Neuron (in vitro differentiated cells): Measurements from ENCODE around the gene TRPC3.

Experiments used
- H2AFZ ChIP-seq: one replicate; pipeline ENCODE4 v1.6.1; 2013; ENCODE audit warnings: low read depth, mild to moderate bottlenecking, inconsistent platforms, low read length, moderate library complexity
- H3K27me3 ChIP-seq: one replicate; pipeline ENCODE4 v1.6.1; 2013; ENCODE audit warnings: low read length; ENCODE audit not compliant: insufficient read depth
- H3K36me3 ChIP-seq: one replicate; pipeline ENCODE4 v1.6.1; 2013; ENCODE audit warnings: low read length; ENCODE audit not compliant: insufficient read depth
- H3K4me1 ChIP-seq: one replicate; pipeline ENCODE4 v1.6.1; 2013; ENCODE audit warnings: low read length; ENCODE audit not compliant: insufficient read depth
- H3K4me3 ChIP-seq: 2 replicates; pipeline ENCODE4 v1.5.1; 2013; ENCODE audit warnings: mild to moderate bottlenecking, low read length, moderate library complexity
- H3K9me3 ChIP-seq: one replicate; pipeline ENCODE4 v1.6.1; 2013; ENCODE audit warnings: low read length

Gene TRPC3

DNA sequence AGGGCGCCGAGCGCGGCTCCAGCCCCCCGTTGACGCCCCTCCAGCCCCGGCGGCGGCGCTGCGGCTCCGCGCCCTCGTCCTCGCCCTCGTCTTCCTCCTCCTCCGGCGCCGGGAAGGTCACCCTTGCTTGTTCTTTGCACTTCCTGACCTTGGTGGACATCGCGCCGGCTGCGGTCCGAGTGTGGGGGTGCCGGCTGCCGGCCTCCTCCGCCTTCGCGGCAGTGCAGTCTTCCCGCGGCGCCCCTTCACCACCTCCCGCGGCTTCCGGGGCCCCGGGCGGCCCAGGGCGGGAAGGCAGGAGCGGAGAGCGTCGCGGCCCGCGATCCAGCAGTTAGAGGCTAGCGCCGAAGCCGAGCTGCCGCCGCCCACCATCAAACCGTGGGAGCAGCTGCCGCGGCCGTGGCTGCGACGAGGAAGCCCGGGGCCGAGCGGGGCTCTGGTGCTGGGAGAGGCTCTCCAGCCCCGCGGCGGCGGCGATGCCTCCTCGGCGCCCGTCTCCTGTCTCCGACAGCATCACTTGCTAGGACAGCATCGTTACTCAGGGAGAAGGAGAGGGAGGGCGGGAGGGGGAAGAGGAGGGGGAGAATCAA lies at the start of gene TRPC3:
Gene TRPC3 (minus strand): TSS at position 540 of the 590 bp plus-strand sequence. CDS start 380 bp downstream, at position 160.
- H3K4me3 ChIP-seq: peak within 1 kb of the TSS; percentile 54
- no peaks in the 10 kb centered on the region for H3K9me3 ChIP-seq
- H3K27me3 ChIP-seq: peaks cover 19% of the 10 kb centered on the region
- peak within 1 kb of the TSS; percentile 96 for H2AFZ ChIP-seq
- H3K4me1 ChIP-seq: no peaks in the 10 kb centered on the region
- H3K36me3 ChIP-seq: no peaks in the 10 kb centered on the region

DNA sequence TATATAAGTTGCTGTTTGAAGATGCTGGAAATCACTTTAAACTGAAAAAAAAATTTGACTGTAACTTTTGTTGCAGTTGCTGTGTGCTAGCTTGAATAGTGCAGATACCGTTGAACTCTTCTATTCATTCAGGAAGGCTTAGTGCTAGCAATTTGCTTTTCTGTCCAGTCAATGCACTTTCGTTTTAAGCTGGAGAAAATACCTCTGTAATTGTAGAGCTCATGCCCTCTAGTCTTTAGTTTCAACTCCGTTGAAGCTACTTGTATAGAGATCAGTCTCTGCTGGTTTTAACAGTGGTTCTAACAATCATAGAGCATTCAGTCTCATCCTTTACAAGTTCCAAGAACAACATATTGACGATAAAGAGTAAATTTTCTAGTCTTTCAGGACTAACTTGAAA lies 49.0 kb upstream of the TRPC3 start:
- Histone ChIP-seq H3K4me3 (no peak overlapping the region), H2AFZ (no peak overlapping the region), H3K9me3 (no peaks in the 10 kb centered on the region), H3K4me1 (peaks cover 3% of the 10 kb centered on the region), H3K36me3 (no peaks in the 10 kb centered on the region), H3K27me3 (no peaks in the 10 kb centered on the region)

- peaks cover 3% of the 10 kb centered on the region for H3K4me1 ChIP-seq
- H3K27me3 ChIP-seq: no peaks in the 10 kb centered on the region
- no peak overlapping the region for H3K4me3 ChIP-seq
- H3K9me3 ChIP-seq: no peaks in the 10 kb centered on the region
- H2AFZ ChIP-seq: no peak overlapping the region
- no peaks in the 10 kb centered on the region for H3K36me3 ChIP-seq
Measured at GRCh38 chr4:121998024-121998423, 46.2 kb upstream of the TRPC3 start.

- no peaks in the 10 kb centered on the region for H3K9me3 ChIP-seq
- H3K27me3 ChIP-seq: no peaks in the 10 kb centered on the region
- H3K4me1 ChIP-seq: peaks cover 2% of the 10 kb centered on the region
- H3K4me3 ChIP-seq: no peak overlapping the region
- no peaks in the 10 kb centered on the region for H3K36me3 ChIP-seq
- H2AFZ ChIP-seq: no peak overlapping the region
Measured at GRCh38 chr4:121995790-121996537, 44.1 kb upstream of the TRPC3 start.

- Histone ChIP-seq H3K27me3 (no peaks in the 10 kb centered on the region), H2AFZ (no peak overlapping the region), H3K36me3 (no peaks in the 10 kb centered on the region), H3K9me3 (no peaks in the 10 kb centered on the region), H3K4me3 (no peak overlapping the region), H3K4me1 (no peaks in the 10 kb centered on the region)
Measured at GRCh38 chr4:121991968-121992367, 40.1 kb upstream of the TRPC3 start.

DNA sequence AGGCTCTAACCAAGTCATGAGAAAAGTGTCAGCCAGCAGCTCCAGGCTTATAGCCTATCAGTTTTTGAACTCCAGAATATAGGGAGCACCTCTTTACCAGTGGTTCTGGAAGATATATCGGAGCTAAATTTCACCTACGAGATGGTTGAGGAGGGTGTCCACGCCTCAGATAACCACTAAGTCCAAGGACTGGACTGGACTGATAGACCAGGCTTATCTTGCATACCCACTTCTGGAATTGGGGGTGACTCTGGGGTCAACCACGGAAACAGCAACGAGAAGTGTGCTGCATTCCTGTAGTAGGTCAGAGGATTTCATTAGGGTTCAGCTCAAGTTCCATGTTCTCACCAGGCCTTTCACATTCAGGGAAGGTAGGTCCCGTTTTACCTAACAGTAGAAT lies 38.6 kb upstream of the TRPC3 start:
- no peaks in the 10 kb centered on the region for H3K36me3 ChIP-seq
- H3K9me3 ChIP-seq: no peaks in the 10 kb centered on the region
- H3K27me3 ChIP-seq: no peaks in the 10 kb centered on the region
- no peak overlapping the region for H2AFZ ChIP-seq
- H3K4me1 ChIP-seq: no peaks in the 10 kb centered on the region
- H3K4me3 ChIP-seq: no peak overlapping the region

DNA sequence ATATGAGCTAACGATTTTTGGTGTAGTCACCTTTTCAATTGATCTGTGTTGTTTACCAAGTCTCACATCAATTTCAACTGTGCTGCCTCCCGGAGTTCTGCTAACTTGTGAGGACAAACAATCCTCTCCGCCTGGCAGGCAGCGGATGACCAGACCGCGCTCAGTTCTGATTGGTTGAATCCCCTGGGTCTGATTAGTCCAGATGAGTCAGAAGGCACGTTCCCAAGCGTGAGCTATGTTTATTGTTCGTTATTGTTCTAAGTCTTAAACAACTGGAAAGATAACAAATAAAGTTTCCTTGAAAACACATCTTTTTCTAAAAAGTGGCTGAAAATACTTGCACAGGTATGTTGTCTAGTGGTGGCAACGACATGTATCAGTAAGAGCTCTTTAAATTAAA lies 37.9 kb upstream of the TRPC3 start:
- Histone ChIP-seq H3K9me3 (no peaks in the 10 kb centered on the region), H3K4me1 (no peaks in the 10 kb centered on the region), H3K4me3 (no peak overlapping the region), H3K27me3 (no peaks in the 10 kb centered on the region), H2AFZ (no peak overlapping the region), H3K36me3 (no peaks in the 10 kb centered on the region)

DNA sequence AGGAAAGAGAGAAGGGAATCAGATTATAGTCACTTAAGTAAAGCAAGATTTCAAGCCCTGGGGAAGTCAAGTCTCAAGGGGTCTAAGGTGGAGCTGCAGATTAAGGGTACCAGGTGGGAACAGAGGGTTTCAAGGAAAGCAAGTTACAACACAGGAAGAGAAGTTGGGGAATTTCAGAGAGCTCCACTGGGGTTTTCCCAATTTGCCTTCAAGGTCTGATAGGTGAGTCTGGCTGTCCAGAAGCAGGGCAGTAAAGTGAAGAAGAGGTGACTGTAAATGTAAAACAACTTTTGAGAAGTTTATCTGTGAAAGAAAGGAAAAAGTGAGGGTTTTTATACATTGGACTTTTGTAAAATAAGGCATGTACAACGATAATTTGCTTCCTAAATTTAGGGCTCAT lies 37.1 kb upstream of the TRPC3 start:
- no peak overlapping the region for H3K4me3 ChIP-seq
- no peaks in the 10 kb centered on the region for H3K4me1 ChIP-seq
- no peak overlapping the region for H2AFZ ChIP-seq
- no peaks in the 10 kb centered on the region for H3K36me3 ChIP-seq
- no peaks in the 10 kb centered on the region for H3K9me3 ChIP-seq
- H3K27me3 ChIP-seq: no peaks in the 10 kb centered on the region

GRCh38 chr4:121980643-121981042 lies 28.8 kb upstream of the TRPC3 start:
- H3K27me3 ChIP-seq: no peaks in the 10 kb centered on the region
- H3K36me3 ChIP-seq: no peaks in the 10 kb centered on the region
- no peaks in the 10 kb centered on the region for H3K4me1 ChIP-seq
- no peak overlapping the region for H3K4me3 ChIP-seq
- no peaks in the 10 kb centered on the region for H3K9me3 ChIP-seq
- no peak overlapping the region for H2AFZ ChIP-seq

GRCh38 chr4:121978172-121978516 lies 26.3 kb upstream of the TRPC3 start:
- H3K9me3 ChIP-seq: no peaks in the 10 kb centered on the region
- no peak overlapping the region for H3K4me3 ChIP-seq
- H3K36me3 ChIP-seq: no peaks in the 10 kb centered on the region
- H3K27me3 ChIP-seq: peaks cover 2% of the 10 kb centered on the region
- no peak overlapping the region for H2AFZ ChIP-seq
- no peaks in the 10 kb centered on the region for H3K4me1 ChIP-seq

DNA sequence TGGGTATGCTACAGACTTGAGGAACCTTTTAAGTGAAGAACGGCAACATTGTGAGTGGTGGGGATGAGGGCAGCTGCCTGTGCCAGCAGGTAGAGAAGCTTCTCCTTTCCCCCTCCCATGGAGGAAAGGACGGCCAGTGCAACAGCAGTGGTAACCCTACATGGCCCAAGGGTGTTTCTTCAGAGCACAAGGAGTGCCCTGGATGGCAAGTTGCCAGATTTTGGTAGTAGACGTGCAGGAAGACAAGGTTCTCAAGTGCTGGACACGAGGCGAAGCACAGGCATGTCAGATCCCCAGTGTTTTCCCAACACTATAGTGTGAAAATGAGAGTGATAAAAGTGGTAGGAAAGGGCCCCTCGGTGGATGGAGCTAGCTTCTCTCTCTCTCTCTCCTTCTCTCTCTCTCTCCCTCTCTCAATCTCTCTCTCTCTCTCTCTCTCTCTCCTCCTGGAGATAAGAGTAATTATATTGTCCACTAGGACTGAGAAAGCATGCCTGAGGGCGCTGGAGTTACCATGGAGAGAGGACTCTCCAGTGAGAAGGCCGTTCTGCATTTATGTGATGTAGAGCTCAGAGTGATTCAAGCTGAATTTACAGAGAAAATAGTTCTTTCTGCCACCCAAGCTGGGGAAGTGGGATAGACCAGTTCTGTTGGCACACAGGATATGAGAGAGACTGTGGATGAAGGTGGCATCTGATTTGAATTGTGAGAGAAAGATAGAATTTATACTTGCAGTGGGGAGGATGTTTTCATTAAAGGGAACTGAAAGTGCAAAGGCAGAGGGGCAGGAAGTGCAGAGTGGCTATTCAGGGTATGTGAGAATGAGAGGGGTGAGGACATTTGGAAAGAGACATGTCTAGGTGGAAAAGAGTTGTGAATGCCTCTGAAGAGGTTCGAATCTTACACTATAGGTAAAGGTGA lies 25.7 kb upstream of the TRPC3 start:
- Histone ChIP-seq H3K36me3 (no peaks in the 10 kb centered on the region), H3K27me3 (peaks cover 2% of the 10 kb centered on the region), H3K4me3 (no peak overlapping the region), H3K9me3 (no peaks in the 10 kb centered on the region), H3K4me1 (no peaks in the 10 kb centered on the region), H2AFZ (no peak overlapping the region)

- no peaks in the 10 kb centered on the region for H3K9me3 ChIP-seq
- no peak overlapping the region for H3K4me3 ChIP-seq
- H3K27me3 ChIP-seq: peaks cover 2% of the 10 kb centered on the region
- no peaks in the 10 kb centered on the region for H3K36me3 ChIP-seq
- no peaks in the 10 kb centered on the region for H3K4me1 ChIP-seq
- H2AFZ ChIP-seq: no peak overlapping the region
Measured at GRCh38 chr4:121975784-121976183, 23.9 kb upstream of the TRPC3 start.

DNA sequence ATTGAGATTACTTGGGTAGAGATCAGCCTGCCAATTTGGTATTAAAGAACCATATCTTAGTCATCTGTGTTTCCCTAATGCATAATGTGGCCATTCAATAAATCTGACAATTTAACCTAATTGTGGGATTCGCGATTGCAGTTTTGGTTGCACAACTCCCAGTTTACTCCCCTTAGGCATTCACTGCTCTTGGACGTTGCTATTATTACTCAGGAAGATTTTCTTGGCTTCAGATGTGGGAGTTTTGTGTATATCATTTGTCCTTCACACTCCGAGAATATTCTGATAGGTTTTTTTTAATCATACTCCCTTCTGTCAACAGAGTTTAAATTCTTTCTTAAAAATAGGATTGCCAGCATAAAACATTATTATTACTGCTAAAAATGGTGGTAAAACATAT lies 22.0 kb upstream of the TRPC3 start:
- Histone ChIP-seq H3K27me3 (peaks cover 2% of the 10 kb centered on the region), H3K9me3 (no peaks in the 10 kb centered on the region), H2AFZ (no peak overlapping the region), H3K4me3 (no peak overlapping the region), H3K4me1 (no peaks in the 10 kb centered on the region), H3K36me3 (no peaks in the 10 kb centered on the region)
